Activated T-helper 1 cell treated with anti-CD3 and anti-CD28 coated beads, Interleukin-12 subunit alpha, Interleukin-12 subunit beta, Interleukin-2, Interleukin-4 antibody, amounts not matched to agents 30 ng/mL and 10 ng/mL and 1 ng/mL, durations not matched to agents 14 hours and 24 hours and 36 hours (primary cell): ENCODE data around the gene PPFIA2. TPM values are rescaled to one million over a fixed set of nuclear protein-coding genes. Genes with fewer than 3 reads are reported as not detected.

Source experiments
- DNase-seq: peaks from one replicate; pipeline ENCODE4 v3.0.0; 2021; ENCODE audit warnings: low spot score
- H3K27ac Mint-ChIP-seq: one replicate; pipeline ENCODE4 v1.8.0; 2021; ENCODE audit warnings: mild to moderate bottlenecking, mixed read lengths
- H3K27me3 Mint-ChIP-seq: one replicate; pipeline ENCODE4 v1.8.0; 2022; ENCODE audit warnings: mild to moderate bottlenecking, moderate library complexity, mixed read lengths; ENCODE audit not compliant: insufficient read depth
- H3K36me3 Mint-ChIP-seq: one replicate; pipeline ENCODE4 v1.8.0; 2021; ENCODE audit warnings: low read depth, mixed read lengths
- H3K4me1 Mint-ChIP-seq: one replicate; pipeline ENCODE4 v1.8.0; 2021; ENCODE audit warnings: low read depth, mixed read lengths
- H3K4me3 Mint-ChIP-seq: one replicate; pipeline ENCODE4 v1.8.0; 2021; ENCODE audit warnings: mild to moderate bottlenecking, moderate library complexity, mixed read lengths
- H3K9me3 Mint-ChIP-seq: one replicate; pipeline ENCODE4 v1.8.0; 2021; ENCODE audit warnings: mixed read lengths
- intact Hi-C: fragments of 100-400 bp; cut with micrococcal nuclease; formaldehyde crosslinking; loops from one replicate; pipeline ENCODE4 v1.15.1; 2024
- total RNA-seq: library from RNA; stranded (reverse); gene quantifications from 2 replicates; pipeline ENCODE4 v1.2.3, GENCODE V29; 2022

PPFIA2 gene
- total RNA-seq, 1 donor from 2014 or later, result not detected

DNA sequence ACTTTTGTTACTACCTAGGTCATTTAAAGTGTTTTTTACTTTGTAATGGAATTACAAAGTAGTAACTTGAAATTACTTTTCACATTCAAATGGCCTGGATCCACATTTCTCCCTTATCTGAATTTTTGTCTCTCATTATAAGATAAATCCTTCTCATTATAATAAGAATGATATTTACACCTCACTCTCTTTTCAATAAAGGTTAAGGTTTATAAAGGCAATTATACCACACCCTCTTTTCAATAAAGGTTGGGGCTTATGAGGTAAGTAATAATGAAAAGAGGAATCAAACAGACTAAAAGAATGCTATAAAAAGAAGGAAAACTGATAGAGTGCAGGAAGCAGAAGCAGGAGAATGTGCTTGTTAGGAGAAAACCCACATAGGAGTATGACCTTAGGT lies 470.5 kb downstream of the PPFIA2 start:
- no peaks in the 10 kb centered on the region for H3K27me3 Mint-ChIP-seq
- intact Hi-C loops, result no loop called here
- H3K27ac Mint-ChIP-seq, result no peak overlapping the region
- no peak for DNase-seq
- no peaks in the 10 kb centered on the region for H3K36me3 Mint-ChIP-seq
- H3K9me3 Mint-ChIP-seq, result no peaks in the 10 kb centered on the region
- H3K4me3 Mint-ChIP-seq, result no peak overlapping the region
- no peaks in the 10 kb centered on the region for H3K4me1 Mint-ChIP-seq

DNA sequence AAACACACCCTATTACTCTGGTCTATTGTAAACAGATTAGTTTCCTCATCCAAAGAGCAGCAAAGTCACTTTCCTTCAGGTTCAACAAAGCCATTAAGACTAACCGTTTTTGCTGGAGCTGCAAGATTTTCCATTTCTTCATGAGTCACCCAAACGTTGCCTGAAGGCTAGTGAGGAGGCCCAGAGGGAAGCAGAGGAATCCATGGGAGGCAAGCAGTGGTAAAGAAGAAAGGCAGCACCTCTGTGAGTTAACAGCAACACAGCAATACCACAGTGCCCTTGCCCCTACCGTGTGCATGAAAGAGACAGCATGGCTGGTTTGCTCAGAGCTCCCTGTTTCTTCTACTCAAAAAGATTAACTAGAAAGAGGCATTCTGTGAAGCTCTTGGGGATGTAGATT lies 475.0 kb downstream of the PPFIA2 start:
- Mint-ChIP-seq H3K9me3 (no peaks in the 10 kb centered on the region), H3K36me3 (no peaks in the 10 kb centered on the region), H3K4me3 (no peak overlapping the region), H3K4me1 (no peaks in the 10 kb centered on the region), H3K27ac (no peak overlapping the region), H3K27me3 (no peaks in the 10 kb centered on the region)
- intact Hi-C loops, result no loop called here
- DNase-seq, result no peak

DNA sequence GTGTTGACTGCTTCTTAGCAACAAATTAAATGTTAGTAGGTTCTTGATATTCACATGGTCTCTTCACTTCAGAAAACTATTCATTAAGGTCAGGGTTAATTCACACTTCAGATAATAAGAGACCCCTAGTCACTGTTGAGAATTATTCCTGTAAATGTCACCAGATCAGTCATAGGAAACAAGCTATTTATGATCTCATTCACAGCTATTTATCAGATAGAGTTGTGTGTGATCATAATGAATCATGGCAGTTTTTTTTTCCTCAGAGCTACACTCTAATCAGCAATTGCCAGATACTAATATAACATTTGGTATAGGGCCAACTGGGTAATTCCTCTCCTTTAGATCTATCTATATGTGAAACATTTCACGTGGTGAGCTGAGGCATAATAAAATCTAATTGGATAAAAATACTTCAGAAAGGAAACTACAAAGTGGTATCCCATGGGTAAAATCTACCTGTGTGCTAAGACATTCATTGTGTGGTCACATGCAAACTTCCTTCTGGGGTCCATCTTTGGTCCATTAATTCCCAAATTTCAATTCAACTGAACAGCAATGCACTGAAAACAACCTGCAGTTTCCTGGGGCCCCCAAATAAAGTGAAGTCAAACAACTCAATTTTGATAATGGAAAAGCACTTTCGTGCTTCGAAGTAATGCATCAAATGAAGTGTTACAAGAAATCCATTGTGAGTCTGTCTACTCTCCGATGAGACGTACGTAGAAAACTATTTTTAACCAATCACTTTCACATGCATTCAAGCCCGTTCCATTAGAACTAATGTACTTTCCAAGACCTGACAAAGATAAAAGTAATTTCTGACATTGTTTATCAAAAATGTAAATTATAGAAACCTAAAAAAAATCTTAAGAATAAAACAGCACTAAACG lies 484.3 kb downstream of the PPFIA2 start:
- Mint-ChIP-seq H3K27ac (no peak overlapping the region), H3K4me1 (no peaks in the 10 kb centered on the region), H3K27me3 (no peaks in the 10 kb centered on the region), H3K4me3 (no peak overlapping the region), H3K9me3 (no peaks in the 10 kb centered on the region), H3K36me3 (no peaks in the 10 kb centered on the region)
- no peak for DNase-seq
- intact Hi-C loops, result no loop called here

DNA sequence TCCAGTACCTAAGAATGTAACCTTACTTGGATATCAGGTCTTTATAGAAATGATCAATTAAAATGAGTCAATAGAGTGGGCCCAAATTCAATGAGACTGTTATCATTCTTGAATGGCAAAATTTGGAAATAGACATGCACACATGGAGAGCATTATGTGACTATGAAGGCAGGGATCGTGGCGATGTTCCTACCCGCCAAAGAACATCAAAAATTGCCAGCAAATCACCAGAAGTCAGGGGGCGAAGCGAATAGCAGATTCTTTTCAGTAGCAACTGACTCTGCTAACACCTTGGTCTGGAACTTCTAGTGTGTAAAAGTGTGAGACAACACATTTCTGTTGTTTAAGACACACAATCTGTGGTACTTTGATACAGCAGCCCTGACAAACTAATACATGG lies 488.8 kb downstream of the PPFIA2 start:
- Mint-ChIP-seq H3K9me3 (no peaks in the 10 kb centered on the region), H3K4me1 (no peaks in the 10 kb centered on the region), H3K27me3 (no peaks in the 10 kb centered on the region), H3K4me3 (no peak overlapping the region), H3K36me3 (no peaks in the 10 kb centered on the region), H3K27ac (no peak overlapping the region)
- intact Hi-C loops, result no loop called here
- no peak for DNase-seq

DNA sequence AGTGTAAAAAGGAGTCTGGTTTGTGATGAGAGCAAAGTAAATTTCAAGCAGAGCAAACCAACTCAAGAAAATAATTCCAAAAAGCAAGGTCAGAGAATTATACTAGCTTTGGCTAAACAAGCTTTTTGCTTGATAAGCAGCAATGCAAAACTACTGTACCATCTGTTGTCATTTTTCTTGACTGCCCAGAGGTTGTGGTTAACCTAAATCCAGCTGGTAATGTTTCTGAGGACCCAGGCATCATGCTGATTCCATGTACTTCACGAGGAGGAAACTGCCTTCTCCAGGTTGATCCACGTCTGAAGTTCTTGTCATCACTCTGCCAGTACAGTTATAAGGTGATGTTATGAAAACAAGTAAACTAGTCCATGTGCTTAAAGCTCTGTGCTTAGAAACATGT lies 496.1 kb downstream of the PPFIA2 start:
- no peak for DNase-seq
- Mint-ChIP-seq H3K4me1 (no peaks in the 10 kb centered on the region), H3K36me3 (no peaks in the 10 kb centered on the region), H3K27ac (no peak overlapping the region), H3K4me3 (no peak overlapping the region), H3K27me3 (no peaks in the 10 kb centered on the region), H3K9me3 (peaks cover 3% of the 10 kb centered on the region)
- intact Hi-C loops, result no loop called here

DNA sequence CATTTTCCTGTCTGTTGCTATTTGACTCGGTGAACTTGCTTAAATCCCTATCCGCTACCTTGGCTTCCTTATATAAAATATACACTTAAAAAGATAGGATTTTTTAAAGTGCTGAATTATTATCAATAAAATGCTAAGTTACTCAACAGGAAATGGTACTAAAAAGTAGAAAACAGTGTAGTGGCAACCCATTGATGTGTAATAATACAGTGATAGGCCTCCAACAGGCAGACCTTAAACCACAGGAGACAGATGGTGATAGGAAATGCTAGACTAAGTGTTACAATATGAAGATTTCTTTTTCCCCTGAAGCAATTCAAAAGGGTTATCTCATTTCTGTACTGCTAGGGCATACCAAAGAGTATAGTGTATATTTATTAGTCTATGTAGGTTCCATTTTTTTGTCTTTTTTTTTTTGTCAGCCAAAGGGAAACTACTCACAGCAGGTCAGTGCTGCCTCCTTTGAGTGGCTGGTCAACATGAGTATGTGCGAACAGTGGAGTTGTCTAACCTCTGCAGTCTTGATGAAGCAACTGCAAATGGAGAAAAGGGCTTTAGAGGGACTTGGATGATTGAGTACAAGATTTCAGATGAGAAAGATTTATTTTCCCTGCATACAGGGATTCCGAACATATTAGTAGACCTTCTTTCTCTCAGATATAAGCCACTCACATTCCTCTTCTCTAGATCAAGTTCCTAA lies 497.5 kb downstream of the PPFIA2 start:
- Mint-ChIP-seq H3K36me3 (no peaks in the 10 kb centered on the region), H3K27ac (no peak overlapping the region), H3K27me3 (no peaks in the 10 kb centered on the region), H3K4me1 (no peaks in the 10 kb centered on the region), H3K4me3 (no peak overlapping the region), H3K9me3 (peaks cover 3% of the 10 kb centered on the region)
- intact Hi-C loops, result no loop called here
- DNase-seq, result no peak

DNA sequence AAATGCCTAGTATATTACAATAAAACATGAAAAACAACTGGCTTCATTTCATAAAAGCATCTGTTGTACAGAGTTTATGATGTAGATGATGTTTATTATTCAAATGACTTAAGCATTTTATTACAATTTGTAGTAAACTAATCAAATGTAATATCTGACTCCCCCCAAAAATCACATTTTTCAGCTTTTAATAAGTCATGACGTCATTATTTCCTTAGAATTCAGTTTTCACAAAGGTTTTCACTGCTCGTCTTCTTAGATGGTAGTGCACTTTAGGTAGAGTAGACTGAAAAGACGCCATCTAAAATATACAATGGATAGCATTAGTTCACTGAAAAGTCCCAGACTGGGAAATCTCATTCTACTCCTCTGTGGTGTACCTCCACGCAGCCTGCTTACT lies 499.8 kb downstream of the PPFIA2 start:
- Mint-ChIP-seq H3K27ac (no peak overlapping the region), H3K36me3 (no peaks in the 10 kb centered on the region), H3K9me3 (peaks cover 3% of the 10 kb centered on the region), H3K27me3 (no peaks in the 10 kb centered on the region), H3K4me3 (no peak overlapping the region), H3K4me1 (no peaks in the 10 kb centered on the region)
- intact Hi-C loops, result no loop called here
- no peak for DNase-seq

DNA sequence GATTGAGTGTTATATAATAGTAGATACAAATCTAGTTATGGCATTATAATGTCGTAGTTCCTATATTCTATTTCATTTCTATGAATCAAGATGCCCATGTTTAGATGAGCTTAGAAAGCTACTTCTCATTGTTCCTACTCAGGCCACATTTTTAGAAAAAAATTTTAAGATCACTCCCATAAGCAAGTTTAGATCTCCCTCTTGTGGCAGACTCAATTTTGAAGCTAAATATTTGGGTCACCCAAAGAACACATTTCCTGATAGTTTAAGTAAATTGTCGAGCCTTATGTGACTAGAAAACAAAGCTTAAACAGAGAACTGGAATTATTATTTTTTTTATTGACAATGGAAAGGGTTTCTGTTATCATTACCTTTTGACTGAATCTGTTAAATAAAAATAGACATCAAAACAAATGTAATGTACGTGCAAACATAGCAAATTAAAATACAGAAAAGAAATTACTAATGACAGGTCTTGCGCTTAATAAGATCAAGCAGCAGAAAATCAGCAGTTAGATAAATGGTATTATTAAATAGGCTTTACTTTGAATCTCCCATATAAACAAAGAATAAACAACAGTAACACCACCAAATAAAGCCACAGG lies 501.1 kb downstream of the PPFIA2 start:
- H3K27ac Mint-ChIP-seq, result no peak overlapping the region
- no peaks in the 10 kb centered on the region for H3K27me3 Mint-ChIP-seq
- DNase-seq, result no peak
- H3K36me3 Mint-ChIP-seq, result no peaks in the 10 kb centered on the region
- H3K4me3 Mint-ChIP-seq, result no peak overlapping the region
- no peaks in the 10 kb centered on the region for H3K9me3 Mint-ChIP-seq
- intact Hi-C loops, result no loop called here
- H3K4me1 Mint-ChIP-seq, result no peaks in the 10 kb centered on the region

DNA sequence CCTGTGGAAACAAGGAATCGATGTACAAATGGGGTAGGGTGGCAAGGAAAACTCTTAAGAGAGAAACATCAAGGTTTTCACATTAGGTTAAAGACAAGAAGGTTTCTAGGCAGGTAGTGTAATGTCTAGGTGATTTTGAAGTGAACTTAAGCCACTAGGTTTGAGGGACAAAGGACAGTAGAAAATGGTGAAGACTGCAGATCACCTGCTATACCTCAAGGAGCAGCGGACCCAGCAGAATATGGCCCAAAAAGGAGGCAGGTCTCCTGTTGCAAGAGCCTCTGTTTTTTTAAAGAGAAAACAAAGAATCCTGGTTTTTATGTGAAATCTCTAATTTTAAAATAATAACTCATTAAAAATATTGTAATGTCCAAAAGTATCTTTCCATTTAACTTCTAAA lies 503.2 kb downstream of the PPFIA2 start:
- H3K4me3 Mint-ChIP-seq, result no peak overlapping the region
- intact Hi-C loops, result no loop called here
- no peak for DNase-seq
- H3K27me3 Mint-ChIP-seq, result no peaks in the 10 kb centered on the region
- H3K4me1 Mint-ChIP-seq, result no peaks in the 10 kb centered on the region
- no peaks in the 10 kb centered on the region for H3K36me3 Mint-ChIP-seq
- H3K9me3 Mint-ChIP-seq, result no peaks in the 10 kb centered on the region
- no peak overlapping the region for H3K27ac Mint-ChIP-seq

DNA sequence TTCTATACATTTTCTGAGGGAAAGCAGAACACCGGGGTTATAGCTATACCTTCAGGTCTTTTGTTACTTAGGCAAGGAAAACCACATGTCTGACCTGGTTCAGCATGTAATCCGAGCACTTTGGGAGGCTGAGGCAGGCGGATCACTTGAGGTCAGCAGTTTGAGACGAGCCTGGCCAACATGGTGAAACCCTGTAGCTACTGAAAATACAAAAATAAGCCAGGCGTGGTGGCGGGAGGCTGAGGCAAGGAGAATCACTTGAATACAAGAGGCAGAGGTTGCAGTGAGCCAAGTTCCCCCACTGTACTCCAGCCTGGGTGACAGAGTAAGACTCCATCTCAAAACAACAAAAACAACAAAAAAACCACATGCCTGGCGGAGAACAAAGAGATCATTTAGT lies 503.7 kb downstream of the PPFIA2 start:
- Mint-ChIP-seq H3K4me3 (no peak overlapping the region), H3K9me3 (no peaks in the 10 kb centered on the region), H3K27me3 (no peaks in the 10 kb centered on the region), H3K36me3 (no peaks in the 10 kb centered on the region), H3K27ac (no peak overlapping the region), H3K4me1 (no peaks in the 10 kb centered on the region)
- intact Hi-C loops, result no loop called here
- no peak for DNase-seq

DNA sequence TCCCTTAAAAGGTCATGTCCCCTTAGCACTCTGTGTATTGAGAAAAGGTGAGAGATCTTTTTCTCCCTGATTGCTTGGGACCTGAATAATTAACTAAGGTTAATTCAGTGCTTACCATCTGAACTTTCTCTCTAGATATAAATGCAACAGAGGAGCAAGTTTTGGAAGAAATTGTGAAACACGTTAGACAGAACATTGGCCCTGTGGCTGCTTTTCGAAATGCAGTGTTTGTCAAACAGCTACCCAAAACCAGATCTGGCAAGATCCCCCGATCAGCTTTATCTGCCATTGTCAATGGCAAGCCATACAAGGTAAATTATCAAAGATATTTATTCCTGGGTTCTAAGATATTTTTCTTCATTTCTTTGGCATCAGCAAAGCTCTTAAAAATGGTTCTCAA lies 505.8 kb downstream of the PPFIA2 start:
- no peak for DNase-seq
- Mint-ChIP-seq H3K4me1 (no peaks in the 10 kb centered on the region), H3K4me3 (no peak overlapping the region), H3K9me3 (no peaks in the 10 kb centered on the region), H3K27ac (no peak overlapping the region), H3K27me3 (no peaks in the 10 kb centered on the region), H3K36me3 (no peaks in the 10 kb centered on the region)
- intact Hi-C loops, result no loop called here

DNA sequence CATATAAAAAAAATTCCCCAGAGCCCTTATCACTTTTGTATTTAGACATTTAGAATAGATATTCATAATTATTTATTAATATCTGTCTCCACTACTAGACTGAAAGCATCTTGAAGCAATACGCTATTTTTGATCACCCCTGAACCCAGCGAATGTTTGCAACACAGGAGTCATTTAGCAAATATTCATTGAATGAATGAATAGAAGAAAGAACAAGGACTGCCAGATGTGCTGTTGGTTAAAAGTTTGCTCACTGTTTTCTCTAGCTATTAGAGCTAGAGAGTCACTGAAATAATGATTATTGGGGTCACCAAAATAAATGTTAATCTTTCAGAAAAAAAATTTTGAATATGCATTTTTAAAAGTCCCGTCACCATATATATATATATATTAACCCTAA lies 506.9 kb downstream of the PPFIA2 start:
- Mint-ChIP-seq H3K4me3 (no peak overlapping the region), H3K4me1 (no peaks in the 10 kb centered on the region), H3K27ac (no peak overlapping the region), H3K27me3 (no peaks in the 10 kb centered on the region), H3K36me3 (no peaks in the 10 kb centered on the region), H3K9me3 (no peaks in the 10 kb centered on the region)
- DNase-seq, result no peak
- intact Hi-C loops, result no loop called here

DNA sequence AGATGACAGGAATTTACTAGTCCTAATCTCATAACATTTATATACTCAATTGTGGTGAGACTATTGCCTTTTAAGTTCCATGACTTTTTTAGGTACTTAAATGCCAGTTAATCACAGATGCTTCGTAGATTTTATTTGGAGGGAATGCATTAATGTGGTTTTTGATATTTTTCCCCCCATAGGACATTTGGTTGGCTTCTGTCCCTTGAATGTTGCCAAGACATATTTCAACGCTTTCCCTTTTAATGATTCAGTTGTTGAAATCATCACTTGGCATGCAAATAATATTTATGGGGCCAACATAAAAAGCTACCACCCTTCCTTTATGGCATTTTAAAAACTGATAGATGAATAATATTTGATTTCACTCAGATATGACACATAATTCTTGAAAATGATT lies 509.2 kb downstream of the PPFIA2 start:
- no peak overlapping the region for H3K27ac Mint-ChIP-seq
- H3K27me3 Mint-ChIP-seq, result no peaks in the 10 kb centered on the region
- no peaks in the 10 kb centered on the region for H3K4me1 Mint-ChIP-seq
- no peak overlapping the region for H3K4me3 Mint-ChIP-seq
- H3K36me3 Mint-ChIP-seq, result no peaks in the 10 kb centered on the region
- no peaks in the 10 kb centered on the region for H3K9me3 Mint-ChIP-seq
- intact Hi-C loops, result no loop called here
- DNase-seq, result no peak
